HepG2 (cell line): Measurements from ENCODE around the gene MSI2. TPM values are rescaled to one million over a fixed set of nuclear protein-coding genes. Genes with fewer than 3 reads are reported as not detected.

Experiments used
- ATAC-seq: fragments of 200-7000 bp; cut with Tn5 transposase; 3 replicates; pipeline ENCODE4 v1.9.1; 2020; ENCODE audit warnings: mild to moderate bottlenecking, moderate library complexity
- BruUV-seq: library from RNA; stranded (reverse); fragments of 400-500 nt; replicated peaks from 2 replicates; lab custom pipeline; 2021; lab: Mats Ljungman, UMichigan
- CTCF ChIA-PET: fragments of 300-600 bp; formaldehyde crosslinking; extraction: SDS; loops from one replicate; lab custom pipeline; 2021; ENCODE audit warnings: low total read pairs, inconsistent platforms, low intra/inter-chr PET ratio; lab: Yijun Ruan, JAX
- POLR2A ChIA-PET: fragments of 350-600 bp; sonication (Branson Sonifier 250); formaldehyde crosslinking; loops from one replicate; lab custom pipeline; 2020; ENCODE audit warnings: antibody characterized with exemption, inconsistent platforms; lab: Yijun Ruan, JAX
- DNase-seq: peaks from one replicate; pipeline ENCODE4 v3.0.0-alpha.2; 2015; ENCODE audit warnings: low spot score
- FAIRE-seq: peaks from 3 replicates; lab custom pipeline; 2011; peaks lifted over from hg19 to GRCh38; lab: Jason Lieb, UNC
- H2AFZ ChIP-seq: one replicate; pipeline ENCODE4 v1.6.1; 2011; ENCODE audit warnings: low read length, inconsistent platforms
- H3K27ac ChIP-seq: fragments of 300-600 bp; 3 replicates; pipeline ENCODE4 v1.8.0; 2011; ENCODE audit warnings: mixed run types, mild to moderate bottlenecking, mixed read lengths, low read length, inconsistent platforms; ENCODE audit not compliant: insufficient read depth; ENCODE audit errors: extremely low read length
- H3K27me3 ChIP-seq, 2 experiments: fragments of 200-600 bp in 1 of 2; 2 replicates in 1 of 2; 3 replicates in 1 of 2; pipeline versions ENCODE4 v1.6.0 to v1.8.0; 2011; ENCODE audit warnings: low read length in 2 of 2, mild to moderate bottlenecking in 2 of 2, moderate library complexity in 2 of 2, inconsistent platforms in 1 of 2; ENCODE audit not compliant: insufficient read depth in 2 of 2, control insufficient read depth in 1 of 2
- H3K36me3 ChIP-seq, 2 experiments: fragments of 200-600 bp in 1 of 2; replicated peaks in 1 of 2; 2 replicates in 1 of 2; 3 replicates in 1 of 2; pipeline versions ENCODE4 v1.5.1 to v1.8.0; 2011; ENCODE audit warnings: low read length in 2 of 2, inconsistent platforms in 1 of 2; ENCODE audit not compliant: insufficient read depth in 2 of 2, control insufficient read depth in 1 of 2
- H3K4me1 ChIP-seq: 2 replicates; pipeline ENCODE4 v1.5.1; 2012; ENCODE audit warnings: low read length, inconsistent platforms; ENCODE audit not compliant: insufficient read depth
- H3K4me2 ChIP-seq: 2 replicates; pipeline ENCODE4 v1.6.0; 2011; ENCODE audit warnings: low read depth, low read length, inconsistent platforms
- H3K4me3 ChIP-seq, 3 experiments: fragments of 200-600 bp in 1 of 3; sonication (generic), shearing (Covaris generic) in 1 of 3; replicated peaks in 1 of 3; 2 replicates each; pipeline ENCODE4 v1.5.1; 2011 to 2016; ENCODE audit warnings: low read length in 3 of 3, inconsistent platforms in 2 of 3, low read depth in 2 of 3, mild to moderate bottlenecking in 2 of 3, control low read depth in 1 of 3, mixed read lengths in 1 of 3; ENCODE audit not compliant: insufficient read depth in 1 of 3
- H3K79me2 ChIP-seq: one replicate; pipeline ENCODE4 v1.6.1; 2011; ENCODE audit warnings: low read length, inconsistent platforms; ENCODE audit not compliant: insufficient read depth
- H3K9ac ChIP-seq: 2 replicates; pipeline ENCODE4 v1.6.0; 2011; ENCODE audit warnings: mild to moderate bottlenecking, low read depth, low read length, inconsistent platforms; ENCODE audit not compliant: insufficient read depth
- H3K9me3 ChIP-seq: 2 replicates; pipeline ENCODE4 v1.5.1; 2012; ENCODE audit warnings: mild to moderate bottlenecking, low read length
- H4K20me1 ChIP-seq: 2 replicates; pipeline ENCODE4 v1.6.0; 2011; ENCODE audit warnings: inconsistent platforms, mild to moderate bottlenecking, low read length, moderate library complexity; ENCODE audit not compliant: insufficient read depth
- ADNP ChIP-seq: sonication (generic); formaldehyde crosslinking; IDR thresholded peaks from 2 replicates; pipeline ENCODE4 v1.4.0; 2020; ENCODE audit warnings: missing genetic modification reagents
- ARNT2 ChIP-seq: sonication (generic); formaldehyde crosslinking; IDR thresholded peaks from 2 replicates; pipeline ENCODE4 v1.8.0; 2022; ENCODE audit warnings: mild to moderate bottlenecking, low read depth, missing genetic modification reagents, moderate library complexity
- BORCS8-MEF2B ChIP-seq: sonication (generic); formaldehyde crosslinking; IDR thresholded peaks from 2 replicates; pipeline ENCODE4 v1.8.0; 2022; ENCODE audit warnings: mild to moderate bottlenecking, missing genetic modification reagents
- GLMP ChIP-seq: sonication (generic); formaldehyde crosslinking; IDR thresholded peaks from 2 replicates; pipeline ENCODE4 v1.9.0; 2021; ENCODE audit warnings: missing genetic modification reagents, mild to moderate bottlenecking, borderline replicate concordance
- HDAC1 ChIP-seq: sonication (generic); formaldehyde crosslinking; IDR thresholded peaks from 2 replicates; pipeline ENCODE4 v1.5.1; 2020; ENCODE audit warnings: mild to moderate bottlenecking, missing genetic modification reagents
- PTBP1 ChIP-seq: fragments of 200-400 bp; formaldehyde crosslinking; IDR thresholded peaks from 2 replicates; pipeline ENCODE4 v1.6.1; 2018; ENCODE audit warnings: low read length, low read depth; ENCODE audit not compliant: poor library complexity, severe bottlenecking
- TCF7 ChIP-seq: sonication (generic); IDR thresholded peaks from 2 replicates; pipeline ENCODE4 v1.6.1; 2016; ENCODE audit warnings: antibody characterized with exemption, low read depth
- TRIM24 ChIP-seq: sonication (generic); formaldehyde crosslinking; IDR thresholded peaks from 2 replicates; pipeline ENCODE4 v1.8.0; 2022; ENCODE audit warnings: mild to moderate bottlenecking, missing genetic modification reagents
- ZNF138 ChIP-seq: sonication (generic); formaldehyde crosslinking; IDR thresholded peaks from 2 replicates; pipeline ENCODE4 v1.5.0; 2020; ENCODE audit warnings: mild to moderate bottlenecking, low read depth, missing genetic modification reagents
- ZNF235 ChIP-seq: sonication (generic); formaldehyde crosslinking; IDR thresholded peaks from 2 replicates; pipeline ENCODE4 v1.8.1; 2023; ENCODE audit warnings: mild to moderate bottlenecking, missing genetic modification reagents, borderline replicate concordance
- ZNF362 ChIP-seq: sonication (generic); formaldehyde crosslinking; IDR thresholded peaks from 2 replicates; pipeline ENCODE4 v1.4.0; 2020; ENCODE audit warnings: missing genetic modification reagents, mild to moderate bottlenecking, borderline replicate concordance
- ZNF766 ChIP-seq: sonication (generic); formaldehyde crosslinking; IDR thresholded peaks from 2 replicates; pipeline ENCODE4 v1.5.0; 2020; ENCODE audit warnings: missing genetic modification reagents, borderline replicate concordance
- ZSCAN20 ChIP-seq: sonication (generic); formaldehyde crosslinking; IDR thresholded peaks from 2 replicates; pipeline ENCODE4 v1.4.0; 2020; ENCODE audit warnings: missing genetic modification reagents, mild to moderate bottlenecking, borderline replicate concordance
- WGBS: methylation state at CpG from one replicate; pipeline ENCODE4 v1.1.6; 2017; ENCODE audit warnings: low lambda C conversion rate; 5-methylcytosine and 5-hydroxymethylcytosine counted together
- in situ Hi-C: cut with HindIII; loops from 2 replicates; pipeline ENCODE4 v1.10.0; 2017; ENCODE audit warnings: low pct_unique_long_range_greater_than_20kb; ENCODE audit not compliant: extremely low pct_ligation_motif_present
- intact Hi-C: fragments of 100-400 bp; cut with micrococcal nuclease; formaldehyde crosslinking; loops from one replicate; pipeline ENCODE4 v1.10.0; 2022; ENCODE audit not compliant: unreplicated experiment
- polyA plus RNA-seq, 8 experiments: library from polyadenylated mRNA; depleted of rRNA in 3 of 8; stranded (reverse) in 7 of 8; unstranded in 1 of 8; fragments of >200 nt; fragmentation: Illumina TruSeq in 4 of 8; extraction: Trizol in 4 of 8; gene quantifications; 2 replicates each; pipeline versions ENCODE4 v1.2.1 to v1.2.3, GENCODE V29; 2011 to 2016; ENCODE audit warnings: low read depth in 4 of 8, missing spikeins in 1 of 8, mixed read lengths in 1 of 8; ENCODE audit not compliant: insufficient read depth in 1 of 8
- total RNA-seq, 5 experiments: library from RNA; depleted of rRNA; stranded (reverse); fragments of >200 nt; fragmentation: Illumina TruSeq; extraction: Trizol; gene quantifications; 2 replicates each; pipeline ENCODE4 v1.2.3, GENCODE V29; 2016; ENCODE audit warnings: low read depth in 1 of 5
- TF ChIP-seq, protein P1 (sequence below): sonication (generic); formaldehyde crosslinking; IDR thresholded peaks from 2 replicates; pipeline ENCODE4 v1.8.0; 2023; ENCODE audit warnings: mild to moderate bottlenecking, missing genetic modification reagents

Gene MSI2
- total and polyA plus RNA-seq, 2 of the 13 experiments (the other 11 are each of a cell fraction or from before 2014, with no cell fraction given) = 77.5 to 78.4 TPM

DNA sequence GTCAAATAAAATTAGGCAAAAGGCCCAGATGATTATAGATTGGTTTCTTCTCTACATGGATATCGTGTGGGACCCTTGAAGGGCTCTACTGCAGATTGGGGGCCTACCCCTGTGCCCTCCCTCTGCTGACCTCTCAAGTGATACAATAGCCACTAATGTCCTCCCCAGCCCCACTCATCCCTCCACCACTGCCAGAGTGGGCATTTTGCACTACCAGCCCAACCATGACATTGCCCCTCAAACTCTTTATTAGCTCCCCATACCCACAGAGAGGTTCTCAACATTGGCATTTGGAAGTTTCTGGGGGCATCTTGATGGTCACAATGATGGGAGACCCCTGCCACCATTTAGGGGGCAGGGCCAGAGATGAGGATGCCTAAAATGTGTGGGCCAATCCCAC, 446.9 kb downstream of the MSI2 start:
- no peaks in the 10 kb centered on the region for H3K79me2 ChIP-seq
- 8% methylated on average over 1 of the region's 1 CpG for WGBS
- no peak overlapping the region for H3K4me2 ChIP-seq
- no peak overlapping the region for H3K27ac ChIP-seq
- no peak overlapping the region for H2AFZ ChIP-seq
- peaks cover 0 to 23% of the 10 kb centered on the region in 2 experiments; a peak in 4 of 5 replicates for H3K27me3 ChIP-seq
- H3K9ac ChIP-seq = no peak overlapping the region
- no peaks in the 10 kb centered on the region for H3K9me3 ChIP-seq
- no peaks in the 10 kb centered on the region for H4K20me1 ChIP-seq
- H3K4me1 ChIP-seq = peaks cover 8% of the 10 kb centered on the region
- no peak overlapping the region for H3K4me3 ChIP-seq
- in situ Hi-C loops = no loop called here
- H3K36me3 ChIP-seq = no peaks in the 10 kb centered on the region
- ATAC-seq = no peak
- ChIA-PET POLR2A (no interaction called here), CTCF (no interaction called here)
- FAIRE-seq = no peak
- no peak for DNase-seq
- no TSS peak for BruUV-seq
- TF ChIP-seq HDAC1 (CRISPR knock-in tag) (no peak), ZSCAN20 (CRISPR knock-in tag) (no peak), ZNF362 (CRISPR knock-in tag) (no peak), GLMP (CRISPR knock-in tag) (no peak), ARNT2 (CRISPR knock-in tag) (no peak), ZNF766 (CRISPR knock-in tag) (no peak), PTBP1 (no peak), ZNF138 (CRISPR knock-in tag) (no peak), ADNP (CRISPR knock-in tag) (no peak), BORCS8-MEF2B (CRISPR knock-in tag) (no peak), TCF7 (no peak), TRIM24 (no peak), ZNF235 (CRISPR knock-in tag) (no peak)
- TF ChIP-seq, protein P1, sequence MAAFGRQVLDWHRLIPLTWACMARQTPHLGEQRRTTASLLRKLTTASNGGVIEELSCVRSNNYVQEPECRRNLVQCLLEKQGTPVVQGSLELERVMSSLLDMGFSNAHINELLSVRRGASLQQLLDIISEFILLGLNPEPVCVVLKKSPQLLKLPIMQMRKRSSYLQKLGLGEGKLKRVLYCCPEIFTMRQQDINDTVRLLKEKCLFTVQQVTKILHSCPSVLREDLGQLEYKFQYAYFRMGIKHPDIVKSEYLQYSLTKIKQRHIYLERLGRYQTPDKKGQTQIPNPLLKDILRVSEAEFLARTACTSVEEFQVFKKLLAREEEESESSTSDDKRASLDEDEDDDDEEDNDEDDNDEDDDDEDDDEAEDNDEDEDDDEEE (CRISPR knock-in tag) = no peak
- intact Hi-C loops = no loop called here
